Measurements from ENCODE around the gene LFNG. TPM values are rescaled to one million over a fixed set of nuclear protein-coding genes. Genes with fewer than 3 reads are reported as not detected.
A peak's percentile ranks its signal among the peaks of the same experiment; 100 is the strongest.

LFNG gene
- total and polyA plus RNA-seq, 2 of the 13 experiments (the other 11 are each of a cell fraction or from before 2014, with no cell fraction given), result 0.44 to 1.5 TPM

DNA sequence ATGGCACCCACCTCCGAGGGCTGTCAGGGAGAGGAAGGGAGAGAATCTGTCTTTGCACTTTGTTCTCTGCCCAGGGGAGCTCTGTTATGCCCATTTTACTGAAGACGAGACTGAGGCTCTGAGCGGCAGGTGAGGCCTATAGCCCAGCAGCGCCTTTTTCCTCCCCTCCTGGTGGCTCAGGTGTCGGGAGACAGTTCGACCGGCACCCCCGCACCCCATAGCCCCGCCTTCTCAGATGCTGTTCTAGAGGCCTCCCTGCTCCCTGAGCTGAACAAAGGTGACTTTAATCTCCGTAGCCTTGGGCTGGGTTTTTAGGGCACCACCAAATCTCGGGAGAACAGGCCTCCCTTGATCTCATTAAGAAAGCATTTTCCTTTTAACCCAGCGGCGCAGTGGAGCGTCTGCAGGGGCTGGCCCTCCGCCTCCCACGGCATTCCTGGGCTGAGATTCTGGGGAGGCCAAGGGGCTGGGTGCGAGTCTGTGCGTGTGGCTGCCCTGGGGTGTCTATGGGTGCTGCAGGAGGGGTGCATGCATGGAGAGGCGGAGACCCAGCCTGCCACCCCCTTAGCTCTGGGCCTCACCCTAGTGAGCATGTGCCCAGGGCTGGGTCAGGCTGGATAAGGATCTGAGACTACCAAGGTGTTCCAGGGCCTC lies 3.3 kb downstream of the LFNG start (continued):
- TF ChIP-seq, protein P1, sequence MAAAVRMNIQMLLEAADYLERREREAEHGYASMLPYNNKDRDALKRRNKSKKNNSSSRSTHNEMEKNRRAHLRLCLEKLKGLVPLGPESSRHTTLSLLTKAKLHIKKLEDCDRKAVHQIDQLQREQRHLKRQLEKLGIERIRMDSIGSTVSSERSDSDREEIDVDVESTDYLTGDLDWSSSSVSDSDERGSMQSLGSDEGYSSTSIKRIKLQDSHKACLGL (CRISPR knock-in tag; IDR thresholded peaks at IDR 0.05), result no peak
- no peak for TF ChIP-seq ZNF724P (CRISPR knock-in tag; IDR thresholded peaks at IDR 0.05; ENCODE audit: borderline replicate concordance)
- TF ChIP-seq RFX1 (IDR thresholded peaks at IDR 0.05), result no peak
- TF ChIP-seq KDM5A (IDR thresholded peaks at IDR 0.05; ENCODE audit: borderline replicate concordance, low read length), result no peak

DNA sequence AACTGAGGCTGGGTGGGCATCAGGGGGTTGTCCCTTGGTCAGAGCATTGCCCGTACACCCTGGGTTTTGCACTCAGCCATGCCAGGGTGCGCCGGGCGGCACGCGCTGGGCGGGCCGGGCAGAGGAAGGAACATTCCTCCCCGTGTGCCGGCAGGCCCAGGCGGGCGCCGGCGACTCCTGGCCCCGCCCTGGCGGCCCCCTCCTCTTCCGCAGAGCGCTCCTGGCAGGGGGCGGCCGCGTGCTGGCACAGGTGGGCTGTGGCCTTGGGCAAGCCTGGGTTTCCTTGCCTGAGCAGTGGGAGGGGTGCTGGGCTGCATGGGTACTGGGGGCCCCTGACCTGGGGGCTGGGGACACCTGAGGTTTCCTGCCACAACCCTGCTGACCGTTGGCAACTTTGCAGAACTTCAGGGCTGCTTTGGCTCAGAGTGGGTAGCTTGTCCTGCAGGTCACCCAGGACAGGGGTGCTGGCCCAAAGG lies 3.9 kb downstream of the LFNG start:
- DNase-seq (ENCODE audit: low spot score) (no peak), FAIRE-seq (no peak), ATAC-seq (no peak)
- no CpG with 5 or more reads among the region's 22 CpGs for WGBS (ENCODE audit: low lambda C conversion rate)
- Histone ChIP-seq H3K27ac (ENCODE audit: extremely low read length, insufficient read depth, low read length) (no peak overlapping the region), H3K4me3 (replicated peaks in 1 of 3; ENCODE audit: insufficient read depth in 1 of 3, low read depth in 2 of 3, low read length in 3 of 3) (peak overlapping the region in 2 of 3 experiments; percentile 29 to 66; a peak in 3 of 6 replicates), H3K27me3 (ENCODE audit: control insufficient read depth in 1 of 2, insufficient read depth in 2 of 2, low read length in 2 of 2) (peaks cover 1 to 40% of the 10 kb centered on the region in 2 experiments), H3K4me1 (ENCODE audit: insufficient read depth, low read length) (peaks cover 67% of the 10 kb centered on the region), H3K9ac (ENCODE audit: insufficient read depth, low read depth, low read length) (no peak overlapping the region), H3K4me2 (ENCODE audit: low read depth, low read length) (peak overlapping the region; percentile 56), H4K20me1 (ENCODE audit: insufficient read depth, low read length) (no peaks in the 10 kb centered on the region), H3K9me3 (ENCODE audit: low read length) (no peaks in the 10 kb centered on the region), H3K79me2 (ENCODE audit: insufficient read depth, low read length) (no peaks in the 10 kb centered on the region), H2AFZ (ENCODE audit: low read length) (no peak overlapping the region), H3K36me3 (replicated peaks in 1 of 2; ENCODE audit: control insufficient read depth in 1 of 2, insufficient read depth in 2 of 2, low read length in 2 of 2) (no peaks in the 10 kb centered on the region)
- CTCF ChIA-PET (ENCODE audit: low intra/inter-chr PET ratio, low total read pairs), result no interaction called here
- intact Hi-C loops (cut with micrococcal nuclease; ENCODE audit: unreplicated experiment) (loop anchor here (5.0 kb wide), 1 partner anchor 46 kb away; the partner anchor contains the start of gene GRIFIN), in situ Hi-C loops (cut with HindIII; ENCODE audit: extremely low pct_ligation_motif_present, low pct_unique_long_range_greater_than_20kb) (no loop called here)
- POLR2A ChIA-PET, result no interaction called here
- BruUV-seq (replicated peaks), result no TSS peak
- no peak for TF ChIP-seq ZNF160 (CRISPR knock-in tag; IDR thresholded peaks at IDR 0.05)
- TF ChIP-seq, protein P2, sequence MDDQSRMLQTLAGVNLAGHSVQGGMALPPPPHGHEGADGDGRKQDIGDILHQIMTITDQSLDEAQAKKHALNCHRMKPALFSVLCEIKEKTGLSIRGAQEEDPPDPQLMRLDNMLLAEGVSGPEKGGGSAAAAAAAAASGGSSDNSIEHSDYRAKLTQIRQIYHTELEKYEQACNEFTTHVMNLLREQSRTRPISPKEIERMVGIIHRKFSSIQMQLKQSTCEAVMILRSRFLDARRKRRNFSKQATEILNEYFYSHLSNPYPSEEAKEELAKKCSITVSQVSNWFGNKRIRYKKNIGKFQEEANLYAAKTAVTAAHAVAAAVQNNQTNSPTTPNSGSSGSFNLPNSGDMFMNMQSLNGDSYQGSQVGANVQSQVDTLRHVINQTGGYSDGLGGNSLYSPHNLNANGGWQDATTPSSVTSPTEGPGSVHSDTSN (CRISPR knock-in tag; IDR thresholded peaks at IDR 0.05; ENCODE audit: borderline replicate concordance), result no peak
- TF ChIP-seq, protein P3, sequence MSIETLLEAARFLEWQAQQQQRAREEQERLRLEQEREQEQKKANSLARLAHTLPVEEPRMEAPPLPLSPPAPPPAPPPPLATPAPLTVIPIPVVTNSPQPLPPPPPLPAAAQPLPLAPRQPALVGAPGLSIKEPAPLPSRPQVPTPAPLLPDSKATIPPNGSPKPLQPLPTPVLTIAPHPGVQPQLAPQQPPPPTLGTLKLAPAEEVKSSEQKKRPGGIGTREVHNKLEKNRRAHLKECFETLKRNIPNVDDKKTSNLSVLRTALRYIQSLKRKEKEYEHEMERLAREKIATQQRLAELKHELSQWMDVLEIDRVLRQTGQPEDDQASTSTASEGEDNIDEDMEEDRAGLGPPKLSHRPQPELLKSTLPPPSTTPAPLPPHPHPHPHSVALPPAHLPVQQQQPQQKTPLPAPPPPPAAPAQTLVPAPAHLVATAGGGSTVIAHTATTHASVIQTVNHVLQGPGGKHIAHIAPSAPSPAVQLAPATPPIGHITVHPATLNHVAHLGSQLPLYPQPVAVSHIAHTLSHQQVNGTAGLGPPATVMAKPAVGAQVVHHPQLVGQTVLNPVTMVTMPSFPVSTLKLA (IDR thresholded peaks at IDR 0.05), result no peak
- TF ChIP-seq TCF7L2 (IDR thresholded peaks at IDR 0.05; ENCODE audit: low read depth, low read length), result no peak
- TF ChIP-seq ZNF44 (CRISPR knock-in tag; IDR thresholded peaks at IDR 0.05), result no peak
- TF ChIP-seq ZNF768 (CRISPR knock-in tag; IDR thresholded peaks at IDR 0.05), result peak; percentile 43; the same call in 1 of the 2 replicates
- TF ChIP-seq ZBTB7B (CRISPR knock-in tag; IDR thresholded peaks at IDR 0.05), result peak; percentile 40; the same call in 1 of the 2 replicates
- no peak for TF ChIP-seq ZNF562 (CRISPR knock-in tag; IDR thresholded peaks at IDR 0.05; ENCODE audit: borderline replicate concordance)
- TF ChIP-seq, protein P4, sequence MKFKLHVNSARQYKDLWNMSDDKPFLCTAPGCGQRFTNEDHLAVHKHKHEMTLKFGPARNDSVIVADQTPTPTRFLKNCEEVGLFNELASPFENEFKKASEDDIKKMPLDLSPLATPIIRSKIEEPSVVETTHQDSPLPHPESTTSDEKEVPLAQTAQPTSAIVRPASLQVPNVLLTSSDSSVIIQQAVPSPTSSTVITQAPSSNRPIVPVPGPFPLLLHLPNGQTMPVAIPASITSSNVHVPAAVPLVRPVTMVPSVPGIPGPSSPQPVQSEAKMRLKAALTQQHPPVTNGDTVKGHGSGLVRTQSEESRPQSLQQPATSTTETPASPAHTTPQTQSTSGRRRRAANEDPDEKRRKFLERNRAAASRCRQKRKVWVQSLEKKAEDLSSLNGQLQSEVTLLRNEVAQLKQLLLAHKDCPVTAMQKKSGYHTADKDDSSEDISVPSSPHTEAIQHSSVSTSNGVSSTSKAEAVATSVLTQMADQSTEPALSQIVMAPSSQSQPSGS (CRISPR knock-in tag; IDR thresholded peaks at IDR 0.05), result no peak
- TF ChIP-seq NR2F6 (IDR thresholded peaks at IDR 0.05), result no peak
- TF ChIP-seq NR2F6 (CRISPR knock-in tag; IDR thresholded peaks at IDR 0.05), result no peak
- TF ChIP-seq ZNF121 (CRISPR knock-in tag; IDR thresholded peaks at IDR 0.05), result no peak
- 0 out of 2 replicates have a peak, but pooled peaks have one; percentile 33 for TF ChIP-seq CHCHD3 (CRISPR knock-in tag; IDR thresholded peaks at IDR 0.05)
- no peak for TF ChIP-seq HDAC1 (CRISPR knock-in tag; IDR thresholded peaks at IDR 0.05)
- peak; percentile 19; the same call in 1 of the 2 replicates for TF ChIP-seq SALL1 (CRISPR knock-in tag; IDR thresholded peaks at IDR 0.05)

All from HepG2 (cell line).